ENCODE measurements around the gene SLC25A12. TPM values are rescaled to one million over a fixed set of nuclear protein-coding genes. Genes with fewer than 3 reads are reported as not detected.

The SLC25A12 gene
- total and polyA plus RNA-seq, 2 donors (not counting 1 experiment from before 2014, with no cell fraction given) = 10.0 to 21.0 TPM

GRCh38 chr2:171941316-171941699 is 47.3 kb upstream of the SLC25A12 start:
- H2AFZ ChIP-seq (ENCODE audit: insufficient read depth, low read depth, low read length, poor library complexity, severe bottlenecking) = no peak overlapping the region
- ChIA-PET CTCF (interaction anchor here (0.9 kb wide), 1 partner anchor 51 kb away, joined by 3 read pairs; no protein-coding TSS in a partner anchor), POLR2A (no interaction called here)
- Mint-ChIP-seq H3K27ac (no peak overlapping the region), H3K4me3 (no peak overlapping the region), H3K4me1 (peaks cover 8% of the 10 kb centered on the region), H3K27me3 (no peaks in the 10 kb centered on the region), H3K9me3 (ENCODE audit: insufficient read depth) (no peaks in the 10 kb centered on the region)
- no peaks in the 10 kb centered on the region for H3K9me3 ChIP-seq (ENCODE audit: control extremely low read depth in 1 of 3, control insufficient read depth in 2 of 3, insufficient read depth in 1 of 3, low read length in 2 of 3)
- no peaks in the 10 kb centered on the region for H3K27me3 ChIP-seq (replicated peaks in 1 of 4; ENCODE audit: control extremely low read depth in 1 of 4, control insufficient read depth in 3 of 4, insufficient read depth in 4 of 4, low read length in 3 of 4)
- no peak overlapping the region for H3K4me3 ChIP-seq (ENCODE audit: control extremely low read depth in 1 of 5, extremely low read depth in 1 of 5, insufficient read depth in 1 of 5, low read depth in 2 of 5, low read length in 4 of 5)
- H3K4me1 ChIP-seq (ENCODE audit: control insufficient read depth in 2 of 2, insufficient read depth in 2 of 2, low read length in 2 of 2) = no peaks in the 10 kb centered on the region
- no peak overlapping the region for H3K4me2 ChIP-seq (replicated peaks; ENCODE audit: low read depth, low read length, poor library complexity, severe bottlenecking)
- no peak for DNase-seq
- 85% methylated on average over 4 of the region's 6 CpGs for WGBS (ENCODE audit: insufficient coverage)
- peaks cover 0 to 3% of the 10 kb centered on the region in 2 experiments for H3K36me3 ChIP-seq (replicated peaks in 1 of 2; ENCODE audit: control extremely low read depth in 1 of 2, control insufficient read depth in 1 of 2, extremely low read depth in 1 of 2, insufficient read depth in 2 of 2, low read length in 1 of 2)
- peaks cover 69% of the 10 kb centered on the region for H3K79me2 ChIP-seq (ENCODE audit: control insufficient read depth, insufficient read depth, low read length)
- intact Hi-C loops (cut with micrococcal nuclease) = no loop called here
- H3K9ac ChIP-seq (ENCODE audit: low read length) = no peak overlapping the region
- no peak for ATAC-seq (ENCODE audit: low read depth)
- no peak overlapping the region for H3K27ac ChIP-seq (ENCODE audit: low read length in 2 of 2)
- TF ChIP-seq EZH2 (IDR thresholded peaks at IDR 0.05; ENCODE audit: borderline replicate concordance, insufficient read depth, low read depth, low read length, poor library complexity, severe bottlenecking) = no peak
- TF ChIP-seq CTCF (IDR thresholded peaks at IDR 0.05) = no peak
- H4K20me1 ChIP-seq (ENCODE audit: control insufficient read depth, insufficient read depth, low read length, poor library complexity, severe bottlenecking) = peaks cover 23% of the 10 kb centered on the region

- H4K20me1 ChIP-seq (ENCODE audit: control insufficient read depth, insufficient read depth, low read length, poor library complexity, severe bottlenecking) = peaks cover 39% of the 10 kb centered on the region
- H3K27ac ChIP-seq (ENCODE audit: low read length in 2 of 2) = no peak overlapping the region
- DNase-seq (no peak), ATAC-seq (ENCODE audit: low read depth) (no peak)
- intact Hi-C loops (cut with micrococcal nuclease) = no loop called here
- WGBS (ENCODE audit: insufficient coverage) = 70% methylated on average over 2 of the region's 4 CpGs
- no peaks in the 10 kb centered on the region for H3K4me1 ChIP-seq (ENCODE audit: control insufficient read depth in 2 of 2, insufficient read depth in 2 of 2, low read length in 2 of 2)
- H3K9me3 ChIP-seq (ENCODE audit: control extremely low read depth in 1 of 3, control insufficient read depth in 2 of 3, insufficient read depth in 1 of 3, low read length in 2 of 3) = no peaks in the 10 kb centered on the region
- TF ChIP-seq CTCF (IDR thresholded peaks at IDR 0.05) (no peak), EZH2 (IDR thresholded peaks at IDR 0.05; ENCODE audit: borderline replicate concordance, insufficient read depth, low read depth, low read length, poor library complexity, severe bottlenecking) (no peak)
- CTCF ChIA-PET = no interaction called here
- POLR2A ChIA-PET = no interaction called here
- Mint-ChIP-seq H3K4me1 (peaks cover 15% of the 10 kb centered on the region), H3K27me3 (no peaks in the 10 kb centered on the region), H3K9me3 (ENCODE audit: insufficient read depth) (no peaks in the 10 kb centered on the region), H3K27ac (no peak overlapping the region), H3K4me3 (no peak overlapping the region)
- no peak overlapping the region for H3K4me3 ChIP-seq (ENCODE audit: control extremely low read depth in 1 of 5, extremely low read depth in 1 of 5, insufficient read depth in 1 of 5, low read depth in 2 of 5, low read length in 4 of 5)
- peaks cover 85% of the 10 kb centered on the region for H3K79me2 ChIP-seq (ENCODE audit: control insufficient read depth, insufficient read depth, low read length)
- H3K27me3 ChIP-seq (replicated peaks in 1 of 4; ENCODE audit: control extremely low read depth in 1 of 4, control insufficient read depth in 3 of 4, insufficient read depth in 4 of 4, low read length in 3 of 4) = no peaks in the 10 kb centered on the region
- H2AFZ ChIP-seq (ENCODE audit: insufficient read depth, low read depth, low read length, poor library complexity, severe bottlenecking) = no peak overlapping the region
- peaks cover 0 to 3% of the 10 kb centered on the region in 2 experiments for H3K36me3 ChIP-seq (replicated peaks in 1 of 2; ENCODE audit: control extremely low read depth in 1 of 2, control insufficient read depth in 1 of 2, extremely low read depth in 1 of 2, insufficient read depth in 2 of 2, low read length in 1 of 2)
- no peak overlapping the region for H3K9ac ChIP-seq (ENCODE audit: low read length)
- H3K4me2 ChIP-seq (replicated peaks; ENCODE audit: low read depth, low read length, poor library complexity, severe bottlenecking) = no peak overlapping the region
Observed at GRCh38 chr2:171939743-171940071, 45.7 kb upstream of the SLC25A12 start.
